Nephron (organoid): Measurements from ENCODE around the gene TYK2.
"Not testable (repeated sequence)": the region's sequence is repeated elsewhere in the genome, so short reads cannot be mapped to it uniquely, and the experiment has no call there.

Experiments
- H3K27ac Mint-ChIP-seq, 3 experiments: 2 replicates each; pipeline ENCODE4 v1.8.0; 2020; ENCODE audit warnings: mixed read lengths in 3 of 3, mild to moderate bottlenecking in 2 of 3, moderate library complexity in 1 of 3
- H3K27me3 Mint-ChIP-seq: 2 replicates; pipeline ENCODE4 v1.8.0; 2021; ENCODE audit warnings: low read depth, mild to moderate bottlenecking, moderate library complexity, mixed read lengths
- H3K36me3 Mint-ChIP-seq: 2 replicates; pipeline ENCODE4 v1.8.0; 2020; ENCODE audit warnings: low read depth, mixed read lengths
- H3K4me1 Mint-ChIP-seq: 2 replicates; pipeline ENCODE4 v1.8.0; 2020; ENCODE audit warnings: mixed read lengths
- H3K4me3 Mint-ChIP-seq, 3 experiments: 2 replicates each; pipeline ENCODE4 v1.8.0; 2020; ENCODE audit warnings: mild to moderate bottlenecking in 3 of 3, mixed read lengths in 3 of 3, moderate library complexity in 2 of 3
- H3K9me3 Mint-ChIP-seq: 2 replicates; pipeline ENCODE4 v1.8.0; 2020; ENCODE audit warnings: mixed read lengths
- CTCF ChIP-seq, 3 experiments: fragments of 200-600 bp; sonication (generic); IDR thresholded peaks; one replicate each; pipeline ENCODE4 v1.5.0; 2021; ENCODE audit warnings: antibody characterized with exemption in 3 of 3; ENCODE audit not compliant: unreplicated experiment in 3 of 3

TYK2 gene

GRCh38 chr19:10412257-10412977 is 32.0 kb upstream of the TYK2 start:
- Mint-ChIP-seq H3K36me3 (no peaks in the 10 kb centered on the region), H3K4me1 (peaks cover 6% of the 10 kb centered on the region)

GRCh38 chr19:10411224-10411623 is 30.9 kb upstream of the TYK2 start:
- not testable (repeated sequence) for H3K36me3 Mint-ChIP-seq, H3K9me3 Mint-ChIP-seq, H3K27ac Mint-ChIP-seq, H3K4me1 Mint-ChIP-seq, H3K4me3 Mint-ChIP-seq
- peaks cover 81% of the 10 kb centered on the region for H3K27me3 Mint-ChIP-seq

More at GRCh38 chr19:10412257-10412977, 32.0 kb upstream of the TYK2 start:
- Mint-ChIP-seq H3K4me3 (no peak overlapping the region), H3K27ac (no peak overlapping the region), H3K27me3 (peaks cover 82% of the 10 kb centered on the region), H3K9me3 (no peaks in the 10 kb centered on the region)
- TF ChIP-seq CTCF (IDR thresholded peaks at IDR 0.05; ENCODE audit: unreplicated experiment in 3 of 3) = no peak

GRCh38 chr19:10408511-10409283 is 28.3 kb upstream of the TYK2 start:
- peaks cover 82% of the 10 kb centered on the region for H3K27me3 Mint-ChIP-seq
- no peak for TF ChIP-seq CTCF (IDR thresholded peaks at IDR 0.05; ENCODE audit: unreplicated experiment in 3 of 3)
- H3K9me3 Mint-ChIP-seq = no peaks in the 10 kb centered on the region
- peak overlapping the region in 1 of 3 experiments; percentile 20 for H3K4me3 Mint-ChIP-seq
- H3K27ac Mint-ChIP-seq = no peak overlapping the region
- peaks cover 6% of the 10 kb centered on the region for H3K4me1 Mint-ChIP-seq
- no peaks in the 10 kb centered on the region for H3K36me3 Mint-ChIP-seq

GRCh38 chr19:10407096-10407495 is 26.7 kb upstream of the TYK2 start:
- Mint-ChIP-seq H3K27me3 (peaks cover 74% of the 10 kb centered on the region), H3K9me3 (no peaks in the 10 kb centered on the region), H3K27ac (no peak overlapping the region), H3K4me1 (peaks cover 12% of the 10 kb centered on the region), H3K4me3 (peak overlapping the region in 2 of 3 experiments; percentile 12 to 49), H3K36me3 (no peaks in the 10 kb centered on the region)
- TF ChIP-seq CTCF (IDR thresholded peaks at IDR 0.05; ENCODE audit: unreplicated experiment in 3 of 3) = no peak

GRCh38 chr19:10406191-10406590 is 25.8 kb upstream of the TYK2 start:
- Mint-ChIP-seq H3K9me3 (no peaks in the 10 kb centered on the region), H3K4me3 (no peak overlapping the region), H3K4me1 (peaks cover 18% of the 10 kb centered on the region), H3K36me3 (no peaks in the 10 kb centered on the region), H3K27ac (no peak overlapping the region), H3K27me3 (peaks cover 67% of the 10 kb centered on the region)
- no peak for TF ChIP-seq CTCF (IDR thresholded peaks at IDR 0.05; ENCODE audit: unreplicated experiment in 3 of 3)

- peaks cover 66% of the 10 kb centered on the region for H3K27me3 Mint-ChIP-seq
- no peaks in the 10 kb centered on the region for H3K9me3 Mint-ChIP-seq
- peaks cover 22% of the 10 kb centered on the region for H3K4me1 Mint-ChIP-seq
- no peaks in the 10 kb centered on the region for H3K36me3 Mint-ChIP-seq
- no peak for TF ChIP-seq CTCF (IDR thresholded peaks at IDR 0.05; ENCODE audit: unreplicated experiment in 3 of 3)
- H3K4me3 Mint-ChIP-seq = peak overlapping the region; percentile 98 to 99 (median 99)
- peak overlapping the region in 1 of 3 experiments; percentile 40 for H3K27ac Mint-ChIP-seq
Observed at GRCh38 chr19:10404888-10405820, 24.8 kb upstream of the TYK2 start.
